SK-N-MC (cell line): ENCODE data around the gene LSP1.
"Not testable (repeated sequence)": the region's sequence is repeated elsewhere in the genome, so short reads cannot be mapped to it uniquely, and the experiment has no call there.

Source experiments
- DNase-seq: peaks from one replicate; pipeline ENCODE4 v3.0.0-alpha.2; 2011; ENCODE audit warnings: low read depth, low spot score
- H3K27ac ChIP-seq: fragments of 200-600 bp; sonication (generic); 2 replicates; pipeline ENCODE4 v1.5.1; 2016; ENCODE audit warnings: mixed run types
- H3K36me3 ChIP-seq: fragments of 200-600 bp; sonication (generic); 2 replicates; pipeline ENCODE4 v1.6.1; 2017; ENCODE audit warnings: antibody characterized with exemption, low read length, mixed read lengths; ENCODE audit not compliant: insufficient read depth
- H3K4me3 ChIP-seq: fragments of 200-600 bp; sonication (generic); 2 replicates; pipeline ENCODE4 v1.5.1; 2016
- H3K9ac ChIP-seq: fragments of 200-600 bp; sonication (generic); 2 replicates; pipeline ENCODE4 v1.8.0; 2017; ENCODE audit warnings: mixed run types, mixed read lengths; ENCODE audit not compliant: insufficient read length
- H3K9me3 ChIP-seq: fragments of 200-600 bp; sonication (generic); 2 replicates; pipeline ENCODE4 v1.6.1; 2017; ENCODE audit warnings: low read depth, mild to moderate bottlenecking, antibody characterized with exemption, low read length, moderate library complexity, mixed read lengths
- EZH2 ChIP-seq: fragments of 200-600 bp; sonication (generic); IDR thresholded peaks from one replicate; pipeline ENCODE4 v1.6.1; 2017; ENCODE audit warnings: antibody characterized with exemption
- FOXP2 ChIP-seq: optimal IDR thresholded peaks from 2 replicates; pipeline ENCODE3; 2011; ENCODE audit warnings: mild to moderate bottlenecking, moderate library complexity; ENCODE audit not compliant: insufficient read depth; ENCODE audit errors: extremely low read length, control extremely low read depth
- POLR2AphosphoS5 ChIP-seq: IDR thresholded peaks from 2 replicates; pipeline ENCODE4 v1.6.1; 2012; ENCODE audit warnings: mild to moderate bottlenecking, low read depth, low read length, borderline replicate concordance

The LSP1 gene

GRCh38 chr11:1869427-1870325 lies 16.8 kb downstream of the LSP1 start:
- no peak overlapping the region for H3K4me3 ChIP-seq
- no peak for DNase-seq

GRCh38 chr11:1870326-1870696 lies 17.4 kb downstream of the LSP1 start:
- TF ChIP-seq FOXP2 (no peak), EZH2 (no peak), POLR2AphosphoS5 (no peak)
- Histone ChIP-seq H3K9me3 (no peaks in the 10 kb centered on the region), H3K9ac (no peak overlapping the region), H3K4me3 (no peak overlapping the region), H3K27ac (no peak overlapping the region), H3K36me3 (no peaks in the 10 kb centered on the region)
- DNase-seq = no peak

More at GRCh38 chr11:1869427-1870325, 16.8 kb downstream of the LSP1 start:
- H3K27ac ChIP-seq = no peak overlapping the region
- no peaks in the 10 kb centered on the region for H3K9me3 ChIP-seq
- TF ChIP-seq EZH2 = no peak
- no peak for TF ChIP-seq POLR2AphosphoS5
- TF ChIP-seq FOXP2 = no peak
- H3K36me3 ChIP-seq = no peaks in the 10 kb centered on the region
- H3K9ac ChIP-seq = no peak overlapping the region

GRCh38 chr11:1870721-1871466 lies 18.0 kb downstream of the LSP1 start:
- Histone ChIP-seq H3K4me3 (no peak overlapping the region), H3K27ac (no peak overlapping the region), H3K36me3 (no peaks in the 10 kb centered on the region), H3K9me3 (no peaks in the 10 kb centered on the region), H3K9ac (no peak overlapping the region)
- no peak for DNase-seq
- TF ChIP-seq FOXP2 (no peak), POLR2AphosphoS5 (no peak), EZH2 (no peak)

- H3K4me3 ChIP-seq = no peak overlapping the region
- no peak for TF ChIP-seq POLR2AphosphoS5
- no peak for TF ChIP-seq EZH2
- TF ChIP-seq FOXP2 = no peak
- no peaks in the 10 kb centered on the region for H3K36me3 ChIP-seq
- DNase-seq = no peak
- H3K9me3 ChIP-seq = no peaks in the 10 kb centered on the region
- no peak overlapping the region for H3K27ac ChIP-seq
- H3K9ac ChIP-seq = no peak overlapping the region
Measured at GRCh38 chr11:1871531-1871930, 18.6 kb downstream of the LSP1 start.

- no peak overlapping the region for H3K27ac ChIP-seq
- DNase-seq = no peak
- H3K9me3 ChIP-seq = no peaks in the 10 kb centered on the region
- no peaks in the 10 kb centered on the region for H3K36me3 ChIP-seq
- H3K9ac ChIP-seq = no peak overlapping the region
- TF ChIP-seq EZH2 (no peak), POLR2AphosphoS5 (no peak), FOXP2 (no peak)
- no peak overlapping the region for H3K4me3 ChIP-seq
Measured at GRCh38 chr11:1872267-1872985, 19.5 kb downstream of the LSP1 start.

GRCh38 chr11:1873048-1873812 lies 20.3 kb downstream of the LSP1 start:
- Histone ChIP-seq H3K9ac (no peak overlapping the region), H3K4me3 (no peak overlapping the region), H3K9me3 (no peaks in the 10 kb centered on the region), H3K27ac (no peak overlapping the region), H3K36me3 (no peaks in the 10 kb centered on the region)
- no peak for TF ChIP-seq POLR2AphosphoS5
- no peak for TF ChIP-seq EZH2
- no peak for TF ChIP-seq FOXP2
- DNase-seq = no peak

- H3K9me3 ChIP-seq, H3K4me3 ChIP-seq, DNase-seq, H3K9ac ChIP-seq, H3K36me3 ChIP-seq, H3K27ac ChIP-seq: not testable (repeated sequence)
Measured at GRCh38 chr11:1873813-1874150, 20.9 kb downstream of the LSP1 start.

GRCh38 chr11:1874441-1875092 lies 21.7 kb downstream of the LSP1 start:
- not testable (repeated sequence) for H3K9ac ChIP-seq, H3K4me3 ChIP-seq, H3K27ac ChIP-seq, H3K36me3 ChIP-seq, H3K9me3 ChIP-seq, DNase-seq
